Stimulated activated CD8-positive, alpha-beta memory T cell treated with anti-CD3 and anti-CD28 coated beads, Interleukin-12 subunit alpha, Interleukin-12 subunit beta, amount 100 ng/mL, for 24 hours (primary cell): Measurements from ENCODE around the gene EXD3.

Experiments used
- DNase-seq: peaks from one replicate; pipeline ENCODE4 v3.0.0-alpha.2; 2020; ENCODE audit errors: extremely low read depth

The EXD3 gene

GRCh38 chr9:137306066-137306849 is 116.7 kb downstream of the EXD3 start:
- no peak for DNase-seq

DNA sequence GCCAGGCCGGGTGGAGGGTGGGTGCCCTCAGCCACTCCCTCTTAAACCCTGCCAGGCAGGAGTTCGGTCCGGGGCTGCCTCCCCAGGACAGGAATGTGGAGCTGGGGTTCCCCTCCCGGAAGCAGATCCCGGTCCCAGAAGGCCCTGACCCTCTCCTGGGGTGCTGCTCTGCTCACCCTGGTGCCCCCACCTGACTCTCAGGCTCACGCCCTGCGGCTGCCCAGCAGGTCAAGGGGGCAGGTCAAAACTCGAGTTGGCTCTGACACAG is 117.2 kb downstream of the EXD3 start:
- DNase-seq, result no peak

- DNase-seq, result no peak
Observed at GRCh38 chr9:137305060-137305797, 117.7 kb downstream of the EXD3 start.

DNA sequence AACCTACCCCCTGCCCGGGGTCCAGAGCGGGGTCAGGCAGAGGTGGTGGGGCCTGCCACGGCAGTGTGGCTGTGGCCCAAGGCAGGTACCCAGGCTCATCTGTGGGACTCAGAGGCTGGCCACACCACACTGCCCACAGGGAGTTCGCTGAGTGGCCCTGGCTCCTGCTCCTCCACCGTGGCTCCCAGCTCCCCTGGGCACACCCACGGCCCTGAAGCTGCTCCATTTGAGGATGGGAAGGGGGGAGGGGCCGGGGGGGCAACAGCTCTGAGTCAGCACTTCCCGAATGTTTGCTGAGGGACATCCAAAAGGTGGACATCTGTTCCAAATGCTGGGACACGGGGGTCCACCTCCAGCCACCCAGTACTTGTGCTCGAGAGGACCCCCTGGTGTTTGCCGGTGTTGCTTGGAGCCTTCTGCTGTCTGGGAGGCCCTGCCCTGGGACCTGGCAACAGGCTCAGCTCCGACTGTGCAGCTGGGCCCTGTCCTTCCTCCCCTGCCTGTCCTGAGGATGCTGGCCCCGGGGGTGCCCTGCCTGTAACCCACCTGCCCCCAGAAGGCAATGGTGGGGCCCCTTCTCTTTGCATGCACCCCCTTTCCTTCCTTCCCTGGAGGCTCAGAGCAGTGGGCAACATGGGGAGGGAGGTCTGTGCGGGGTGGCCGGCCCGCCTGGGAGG is 118.4 kb downstream of the EXD3 start:
- DNase-seq, result no peak

- DNase-seq, result no peak
Observed at GRCh38 chr9:137303893-137304382, 119.0 kb downstream of the EXD3 start.

- DNase-seq, result no peak
Observed at GRCh38 chr9:137303151-137303892, 119.6 kb downstream of the EXD3 start.

DNA sequence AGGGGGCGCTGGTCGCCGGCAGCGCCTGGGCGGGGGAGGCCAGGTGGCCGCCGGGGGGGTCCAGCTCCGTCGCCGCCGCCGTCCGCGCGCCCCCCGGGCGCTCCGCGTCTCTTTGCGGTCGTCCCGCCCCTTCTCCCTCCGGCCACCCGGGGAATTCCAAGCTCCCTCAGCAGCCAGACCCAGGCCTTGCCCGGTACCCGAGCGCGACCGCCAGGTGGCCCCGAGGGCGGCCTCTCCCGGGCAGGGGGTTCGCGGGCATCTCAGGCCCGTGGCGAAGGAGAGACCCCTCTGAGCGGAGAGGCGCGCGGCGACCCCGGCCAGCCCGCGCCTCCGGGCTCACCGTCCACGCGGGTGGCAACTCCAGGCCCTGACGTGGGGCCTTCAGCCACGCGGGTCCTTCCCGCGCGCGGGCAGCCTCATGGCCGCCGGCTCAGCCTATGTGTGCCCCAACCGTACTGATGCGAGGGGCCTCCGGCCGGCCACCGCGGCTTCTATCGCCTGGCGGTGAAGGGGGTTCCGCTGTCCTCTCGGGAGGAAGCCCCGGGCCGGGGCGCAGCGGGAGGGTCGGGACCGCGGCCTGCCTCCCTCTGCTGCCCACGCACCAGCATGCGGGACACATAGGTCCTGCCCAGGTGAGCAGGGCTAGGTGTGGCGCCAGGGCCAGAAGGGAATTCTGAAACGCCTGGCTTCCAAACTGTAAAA is 120.4 kb downstream of the EXD3 start:
- no peak for DNase-seq

DNA sequence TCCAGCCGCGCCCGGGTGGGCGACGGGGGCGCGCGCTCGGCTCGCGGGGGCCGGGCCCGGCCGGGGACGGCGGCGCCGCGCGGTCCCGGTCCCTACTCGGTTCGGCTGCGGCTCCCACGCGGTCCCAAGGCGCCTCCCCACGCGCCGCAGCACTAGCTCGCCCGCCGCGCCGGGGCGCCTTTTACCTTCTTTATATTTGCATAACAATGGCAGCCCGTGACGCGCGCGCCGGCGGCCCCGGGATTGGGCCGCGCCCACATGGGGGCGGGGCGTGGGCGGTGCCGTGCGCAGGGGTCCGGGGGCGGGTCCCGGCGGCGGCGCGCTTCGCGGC is 120.9 kb downstream of the EXD3 start, which contains the start of gene NRARP:
Gene NRARP, minus strand, starts transcription at position 154 of the 331 bp plus-strand sequence. CDS start 343 bp downstream, outside the sequence.
- peak; percentile 77 for DNase-seq

- DNase-seq, result no peak
Observed at GRCh38 chr9:137301081-137301947, 121.6 kb downstream of the EXD3 start.

- DNase-seq, result no peak
Observed at GRCh38 chr9:137300567-137301080, 122.3 kb downstream of the EXD3 start.

DNA sequence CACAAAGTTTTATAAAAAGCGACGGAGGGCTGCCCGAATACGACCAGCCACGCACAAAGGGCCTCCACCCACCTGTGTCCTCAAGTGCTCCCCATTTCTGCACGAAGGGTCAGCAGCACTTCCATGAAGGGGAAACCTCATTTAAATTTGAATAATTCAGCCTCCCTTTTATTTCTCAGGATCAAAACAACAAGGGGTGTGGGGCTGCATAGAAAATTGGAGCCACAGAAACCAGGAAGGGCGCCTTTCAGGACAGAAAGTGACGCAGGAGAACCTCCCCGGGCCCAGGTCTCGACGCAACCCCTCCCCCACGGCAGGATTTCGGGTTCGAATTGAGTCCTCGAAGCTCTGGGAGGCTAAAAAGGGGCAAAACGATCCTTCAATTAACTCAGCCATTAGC is 123.0 kb downstream of the EXD3 start:
- no peak for DNase-seq

DNA sequence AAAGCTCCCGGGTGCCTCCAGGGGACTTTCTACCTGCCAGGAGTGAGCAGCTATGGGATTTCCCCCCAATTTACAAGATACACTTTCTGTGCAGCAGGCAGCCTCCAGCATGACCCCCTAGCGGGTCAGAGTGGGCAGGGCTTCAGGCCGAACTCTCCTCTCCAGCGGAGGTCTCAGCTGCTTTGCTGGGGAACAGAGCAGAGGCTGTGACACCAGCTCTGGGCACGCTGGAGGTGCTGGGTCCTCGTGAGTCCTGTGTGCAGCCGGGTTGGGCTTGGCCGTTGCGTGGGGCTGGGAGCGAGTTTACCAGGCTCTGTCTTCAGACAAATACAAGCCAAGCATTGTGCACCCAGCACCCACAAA is 123.8 kb downstream of the EXD3 start:
- no peak for DNase-seq

DNA sequence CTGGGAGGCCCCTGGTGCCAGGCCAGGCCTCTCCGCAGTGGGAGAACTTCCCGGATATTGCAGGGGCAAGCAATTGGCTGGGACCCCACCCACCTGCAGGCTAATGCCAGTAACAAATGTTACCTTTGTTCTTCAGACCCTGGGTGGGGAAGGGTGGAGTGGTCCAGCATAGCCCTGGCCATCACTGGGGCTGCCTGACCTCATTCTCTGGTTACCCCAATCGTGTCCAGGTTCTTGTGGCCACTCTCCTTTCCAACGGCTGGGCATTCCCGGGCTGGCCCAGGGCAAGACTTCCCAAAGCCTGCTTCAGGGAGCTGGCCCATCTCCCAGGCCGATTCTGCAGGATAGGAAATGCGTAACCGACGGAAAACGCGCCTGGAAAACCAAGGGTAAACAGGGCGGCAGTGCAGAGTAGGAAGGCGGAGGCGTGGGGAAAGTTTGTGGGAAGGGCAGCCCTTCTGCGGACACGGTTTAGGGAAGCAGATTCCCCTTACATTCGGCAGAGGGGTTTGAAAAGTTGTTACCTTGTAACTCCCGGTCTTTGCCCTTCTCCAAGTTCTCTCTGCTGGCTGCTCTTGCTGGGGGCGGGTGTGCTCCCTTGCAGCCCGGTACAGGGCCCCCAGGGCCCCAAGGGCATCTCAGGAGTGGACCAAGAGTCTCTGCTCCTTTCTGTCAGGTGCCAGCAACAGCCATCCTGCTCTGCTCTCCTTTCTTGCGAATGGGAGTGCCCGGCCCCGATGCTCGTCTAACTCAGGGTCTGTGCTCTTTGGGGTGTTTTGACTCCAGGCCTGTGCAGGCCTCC is 124.4 kb downstream of the EXD3 start:
- DNase-seq, result no peak

- no peak for DNase-seq
Observed at GRCh38 chr9:137297966-137298365, 125.0 kb downstream of the EXD3 start.

DNA sequence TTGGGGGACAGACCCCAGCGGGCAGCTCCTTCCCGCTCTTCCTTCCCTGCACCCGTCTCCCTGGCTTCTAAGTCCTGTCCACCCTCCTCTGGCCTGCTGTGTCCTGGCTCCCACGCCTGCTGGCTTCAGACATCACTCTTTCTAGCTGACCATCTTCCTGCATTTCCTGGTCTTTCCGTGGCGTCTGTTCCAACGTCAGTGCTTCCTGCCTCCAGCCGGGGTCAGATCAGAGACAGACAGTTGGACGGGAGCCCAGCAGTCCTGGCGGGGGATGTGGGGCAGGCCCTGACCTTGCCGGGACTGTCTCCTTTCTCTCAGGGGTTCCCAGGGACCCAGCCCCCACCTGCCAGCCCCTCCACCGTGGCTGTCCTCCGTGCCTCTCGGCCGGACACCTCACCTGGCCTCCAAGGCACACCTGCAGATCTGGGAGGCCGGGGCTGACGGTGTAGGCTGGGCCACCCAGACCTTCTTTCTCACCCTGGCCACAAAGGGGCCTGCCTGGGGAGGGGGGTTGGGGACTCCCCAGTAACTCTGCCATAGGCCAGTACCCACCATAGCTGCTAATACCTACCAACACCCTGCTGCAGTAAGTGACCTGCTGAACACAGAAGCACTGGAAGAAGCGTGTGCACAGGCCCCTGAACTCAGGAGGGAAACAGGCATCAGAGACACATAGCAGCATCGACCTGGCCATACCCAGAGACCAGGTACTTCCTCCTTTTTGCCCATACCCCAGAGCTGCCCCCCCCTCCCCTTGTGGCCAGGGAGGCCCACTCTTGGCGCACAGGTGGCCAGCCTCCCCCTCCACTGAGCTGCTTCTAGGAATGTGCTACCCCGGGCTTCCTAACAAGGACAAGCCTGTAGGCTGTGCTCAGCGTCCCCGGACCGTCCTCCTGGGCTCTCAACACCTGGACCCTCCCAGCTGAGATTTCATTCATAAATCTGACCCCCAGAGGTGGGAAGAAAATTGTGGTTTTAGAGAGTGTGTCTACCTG is 126.0 kb downstream of the EXD3 start:
- no peak for DNase-seq

- DNase-seq, result no peak
Observed at GRCh38 chr9:137295849-137296669, 126.9 kb downstream of the EXD3 start.

DNA sequence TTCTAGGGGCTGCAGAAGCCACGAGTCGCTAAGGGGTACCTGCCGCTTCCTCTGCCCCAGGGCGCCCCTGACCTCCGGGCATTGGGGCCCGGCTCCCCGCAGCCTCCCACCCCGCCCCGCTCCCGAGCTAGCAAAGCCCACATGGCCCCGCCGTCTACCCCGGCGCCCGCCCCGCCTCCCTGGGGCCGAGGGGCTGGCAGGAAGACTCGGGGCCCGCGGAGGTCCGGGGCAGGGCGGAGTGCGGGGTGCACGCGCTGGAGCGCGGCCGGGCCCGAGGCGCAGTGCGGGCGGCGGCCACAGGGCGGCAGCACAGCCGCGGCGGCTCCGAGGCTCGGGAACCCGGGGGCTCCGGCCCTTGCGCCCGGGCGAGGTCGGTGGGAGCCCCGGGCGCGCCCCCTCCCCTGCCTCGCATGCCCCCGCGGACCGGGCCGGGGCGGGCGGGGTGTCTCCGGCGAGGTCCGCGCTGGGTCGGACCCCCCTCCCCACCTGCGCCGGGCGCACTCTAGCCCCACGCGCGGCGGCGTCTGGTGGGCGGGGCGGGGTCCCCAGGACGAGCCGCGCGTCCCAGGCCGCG is 127.6 kb downstream of the EXD3 start:
- DNase-seq, result no peak
